Measurements from ENCODE around the gene SNAP25.

GRCh38 chr20:10249048-10249770 is 30.6 kb downstream of the SNAP25 start:
- TF ChIP-seq CTCF (IDR thresholded peaks at IDR 0.05) (no peak), EZH2 (IDR thresholded peaks at IDR 0.05; ENCODE audit: borderline replicate concordance, insufficient read depth, low read depth, low read length, poor library complexity, severe bottlenecking) (no peak)

Data from B cell (primary cell).